ENCODE data around the gene MYB.

The MYB gene

DNA sequence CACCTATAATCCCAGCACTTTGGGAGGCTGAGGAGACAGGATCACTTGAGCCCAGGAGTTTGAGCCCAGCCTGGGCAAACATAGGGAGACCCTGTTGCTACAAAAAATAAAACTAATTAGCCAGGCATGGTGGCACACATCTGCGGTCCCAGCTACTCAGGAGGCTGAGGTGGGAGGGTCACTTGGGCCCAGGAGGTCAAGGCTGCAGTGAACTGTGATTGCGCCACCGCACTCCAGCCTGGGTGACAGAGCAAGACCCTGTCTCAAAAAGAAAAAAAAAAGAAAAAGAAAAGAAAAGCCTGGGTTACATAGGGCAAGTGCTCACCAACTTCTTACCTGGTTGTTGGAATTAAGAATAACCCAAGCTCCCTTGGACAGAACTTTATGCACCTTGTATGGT, 14.6 kb upstream of the MYB start:
- Histone ChIP-seq H3K9me3 (no peaks in the 10 kb centered on the region), H3K27ac (no peak overlapping the region), H3K4me3 (ENCODE audit: low read depth in 1 of 2, low read length in 1 of 2) (no peak overlapping the region), H3K36me3 (no peaks in the 10 kb centered on the region), H3K27me3 (no peaks in the 10 kb centered on the region), H3K4me1 (ENCODE audit: control insufficient read depth in 1 of 2, insufficient read depth in 1 of 2, low read depth in 1 of 2, low read length in 1 of 2) (no peaks in the 10 kb centered on the region)
- TF ChIP-seq, protein P1, sequence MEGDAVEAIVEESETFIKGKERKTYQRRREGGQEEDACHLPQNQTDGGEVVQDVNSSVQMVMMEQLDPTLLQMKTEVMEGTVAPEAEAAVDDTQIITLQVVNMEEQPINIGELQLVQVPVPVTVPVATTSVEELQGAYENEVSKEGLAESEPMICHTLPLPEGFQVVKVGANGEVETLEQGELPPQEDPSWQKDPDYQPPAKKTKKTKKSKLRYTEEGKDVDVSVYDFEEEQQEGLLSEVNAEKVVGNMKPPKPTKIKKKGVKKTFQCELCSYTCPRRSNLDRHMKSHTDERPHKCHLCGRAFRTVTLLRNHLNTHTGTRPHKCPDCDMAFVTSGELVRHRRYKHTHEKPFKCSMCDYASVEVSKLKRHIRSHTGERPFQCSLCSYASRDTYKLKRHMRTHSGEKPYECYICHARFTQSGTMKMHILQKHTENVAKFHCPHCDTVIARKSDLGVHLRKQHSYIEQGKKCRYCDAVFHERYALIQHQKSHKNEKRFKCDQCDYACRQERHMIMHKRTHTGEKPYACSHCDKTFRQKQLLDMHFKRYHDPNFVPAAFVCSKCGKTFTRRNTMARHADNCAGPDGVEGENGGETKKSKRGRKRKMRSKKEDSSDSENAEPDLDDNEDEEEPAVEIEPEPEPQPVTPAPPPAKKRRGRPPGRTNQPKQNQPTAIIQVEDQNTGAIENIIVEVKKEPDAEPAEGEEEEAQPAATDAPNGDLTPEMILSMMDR (IDR thresholded peaks at IDR 0.05): no peak

DNA sequence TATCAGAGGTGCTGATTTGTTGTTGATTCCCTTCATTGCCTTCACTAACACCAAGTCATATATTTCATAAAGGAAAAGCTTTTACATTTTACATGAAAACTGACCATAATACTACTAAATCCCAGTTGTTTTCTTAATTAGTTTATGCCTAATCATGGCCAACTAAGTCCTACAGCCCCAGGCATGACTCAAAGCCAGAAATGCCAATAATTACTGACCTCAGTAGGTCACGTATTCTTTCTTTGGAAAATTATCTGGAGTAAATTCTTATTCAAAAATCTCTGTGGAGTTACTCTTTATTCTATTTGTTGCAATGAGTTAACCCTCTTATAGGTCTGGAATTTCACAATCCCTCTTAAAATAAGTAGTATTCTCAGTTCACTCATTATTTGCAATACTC, 13.5 kb upstream of the MYB start:
- Histone ChIP-seq H3K36me3 (no peaks in the 10 kb centered on the region), H3K4me3 (ENCODE audit: low read depth in 1 of 2, low read length in 1 of 2) (no peak overlapping the region), H3K9me3 (no peaks in the 10 kb centered on the region), H3K27me3 (no peaks in the 10 kb centered on the region), H3K27ac (no peak overlapping the region), H3K4me1 (ENCODE audit: control insufficient read depth in 1 of 2, insufficient read depth in 1 of 2, low read depth in 1 of 2, low read length in 1 of 2) (no peaks in the 10 kb centered on the region)
- TF ChIP-seq, protein P1 (IDR thresholded peaks at IDR 0.05): no peak

DNA sequence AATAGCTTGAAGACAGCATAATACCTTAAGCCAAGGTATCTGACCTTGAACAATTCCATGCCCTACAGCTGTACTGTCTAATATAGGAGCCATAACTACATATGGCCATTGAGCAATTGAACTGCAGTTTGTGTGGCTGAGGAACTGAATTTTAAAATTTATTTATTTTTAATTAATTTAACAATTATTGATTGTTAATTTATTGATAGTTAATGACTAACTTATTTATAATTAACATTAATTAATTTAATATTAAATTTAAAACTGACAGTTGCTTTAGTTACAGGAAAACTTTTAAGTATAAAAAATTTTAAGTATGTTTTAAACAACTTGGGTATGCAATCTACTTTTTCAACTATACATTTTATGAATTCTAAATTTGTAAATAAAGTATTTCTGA, 12.3 kb upstream of the MYB start:
- Histone ChIP-seq H3K27me3 (no peaks in the 10 kb centered on the region), H3K4me1 (ENCODE audit: control insufficient read depth in 1 of 2, insufficient read depth in 1 of 2, low read depth in 1 of 2, low read length in 1 of 2) (no peaks in the 10 kb centered on the region), H3K27ac (no peak overlapping the region), H3K9me3 (no peaks in the 10 kb centered on the region), H3K4me3 (ENCODE audit: low read depth in 1 of 2, low read length in 1 of 2) (no peak overlapping the region), H3K36me3 (no peaks in the 10 kb centered on the region)
- TF ChIP-seq, protein P1 (IDR thresholded peaks at IDR 0.05): no peak

DNA sequence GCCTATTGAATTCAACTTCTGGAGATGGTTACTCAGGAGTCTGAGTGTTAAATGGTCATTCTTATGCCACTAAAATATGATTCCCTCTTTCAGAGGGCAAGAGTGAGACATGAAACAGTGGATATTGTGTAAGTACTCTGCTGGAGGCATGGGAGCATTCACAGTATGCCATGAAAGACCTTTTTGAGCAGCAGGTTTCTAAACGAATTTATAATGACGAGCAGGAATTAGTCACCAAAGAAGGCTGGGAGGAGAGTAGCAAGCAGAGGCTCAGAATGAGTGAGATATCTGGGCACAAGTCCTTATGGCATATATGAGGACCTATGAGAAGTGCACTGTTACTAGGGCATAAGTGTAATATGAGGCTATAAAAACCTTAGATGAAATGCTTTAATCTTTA, 10.9 kb upstream of the MYB start:
- TF ChIP-seq, protein P1 (IDR thresholded peaks at IDR 0.05): no peak
- no peaks in the 10 kb centered on the region for H3K27me3 ChIP-seq
- no peaks in the 10 kb centered on the region for H3K36me3 ChIP-seq
- H3K9me3 ChIP-seq: no peaks in the 10 kb centered on the region
- H3K4me1 ChIP-seq (ENCODE audit: control insufficient read depth in 1 of 2, insufficient read depth in 1 of 2, low read depth in 1 of 2, low read length in 1 of 2): no peaks in the 10 kb centered on the region
- no peak overlapping the region for H3K4me3 ChIP-seq (ENCODE audit: low read depth in 1 of 2, low read length in 1 of 2)
- no peak overlapping the region for H3K27ac ChIP-seq

DNA sequence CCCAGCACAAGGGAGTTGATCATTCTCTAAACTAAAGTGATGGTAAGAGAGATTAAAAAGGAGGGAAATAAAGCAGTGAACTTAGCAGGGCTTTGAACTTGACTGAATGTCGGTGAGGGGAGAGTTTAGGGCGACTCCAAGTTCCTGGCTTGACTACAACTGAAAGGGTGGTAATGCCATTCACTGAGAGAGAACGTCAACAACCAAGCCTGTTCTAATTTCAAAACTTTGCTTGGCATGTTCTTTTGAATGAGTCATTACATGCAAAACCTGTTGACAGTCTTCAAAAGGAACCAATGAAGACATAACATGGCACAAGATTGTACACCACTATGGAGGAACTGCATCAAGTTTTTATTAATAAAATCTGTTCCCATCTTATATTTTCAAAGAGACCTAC, 10.3 kb upstream of the MYB start:
- TF ChIP-seq, protein P1 (IDR thresholded peaks at IDR 0.05): no peak
- no peak overlapping the region for H3K27ac ChIP-seq
- H3K4me1 ChIP-seq (ENCODE audit: control insufficient read depth in 1 of 2, insufficient read depth in 1 of 2, low read depth in 1 of 2, low read length in 1 of 2): no peaks in the 10 kb centered on the region
- H3K9me3 ChIP-seq: no peaks in the 10 kb centered on the region
- H3K4me3 ChIP-seq (ENCODE audit: low read depth in 1 of 2, low read length in 1 of 2): no peak overlapping the region
- H3K27me3 ChIP-seq: no peaks in the 10 kb centered on the region
- H3K36me3 ChIP-seq: no peaks in the 10 kb centered on the region
